ENCODE data around the gene RAPGEF3. TPM values are rescaled to one million over a fixed set of nuclear protein-coding genes. Genes with fewer than 3 reads are reported as not detected.

RAPGEF3 gene
- total and polyA plus RNA-seq, 2 donors from 2014 or later: 84.3 to 179 TPM

GRCh38 chr12:47769234-47770085 is 10.8 kb upstream of the RAPGEF3 start:
- H3K4me3 ChIP-seq (ENCODE audit: low read length in 3 of 3): no peak overlapping the region
- no peak overlapping the region for H3K9ac ChIP-seq (ENCODE audit: low read length in 3 of 3)
- H3K4me1 ChIP-seq (ENCODE audit: control insufficient read depth in 2 of 3, insufficient read depth in 2 of 3, low read depth in 1 of 3, low read length in 3 of 3): peaks cover 0 to 19% (median 8%) of the 10 kb centered on the region in 3 donors
- TF ChIP-seq CTCF (IDR thresholded peaks at IDR 0.05; ENCODE audit: borderline replicate concordance, extremely low read depth, insufficient read depth): no peak
- intact Hi-C loops (cut with DNase I): no loop called here
- DNase-seq: no peak
- H3K27me3 ChIP-seq (ENCODE audit: control insufficient read depth, insufficient read depth, low read length): no peaks in the 10 kb centered on the region
- peak overlapping the region in 1 of 2 donors; percentile 14 for H3K27ac ChIP-seq (ENCODE audit: low read depth in 2 of 2, low read length in 2 of 2)
- no peaks in the 10 kb centered on the region for H3K36me3 ChIP-seq (ENCODE audit: control insufficient read depth in 2 of 3, insufficient read depth in 3 of 3, low read length in 3 of 3)
- no peaks in the 10 kb centered on the region for H3K9me3 ChIP-seq (ENCODE audit: control insufficient read depth in 2 of 3, insufficient read depth in 1 of 3, low read length in 3 of 3)
- FAIRE-seq: no peak

DNA sequence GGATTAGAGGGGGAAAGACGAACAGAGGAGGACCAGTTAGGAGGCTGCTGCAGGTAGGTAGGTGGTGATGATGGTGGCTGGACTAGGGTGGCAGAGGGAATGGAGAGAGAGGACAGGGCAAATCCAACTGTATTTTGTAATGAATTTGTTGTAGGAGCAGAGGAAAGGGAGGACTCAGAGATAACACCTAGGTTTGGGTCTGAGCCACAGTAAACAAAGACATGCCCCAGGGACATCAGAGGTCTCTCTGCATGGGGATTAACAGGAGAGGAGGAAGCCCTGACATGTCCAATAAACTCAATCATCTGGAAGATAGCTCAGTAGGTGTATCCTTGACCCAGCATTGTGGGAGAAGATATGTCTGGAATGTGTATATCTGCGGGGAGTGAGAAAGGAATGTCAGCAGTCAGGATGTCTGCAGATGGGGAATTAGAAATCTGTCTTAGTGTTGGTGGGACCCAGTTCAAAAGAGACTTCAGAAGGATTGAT is 9.7 kb upstream of the RAPGEF3 start:
- Histone ChIP-seq H3K27me3 (ENCODE audit: control insufficient read depth, insufficient read depth, low read length) (no peaks in the 10 kb centered on the region), H3K9ac (ENCODE audit: low read length in 3 of 3) (no peak overlapping the region), H3K27ac (ENCODE audit: low read depth in 2 of 2, low read length in 2 of 2) (no peak overlapping the region), H3K9me3 (ENCODE audit: control insufficient read depth in 2 of 3, insufficient read depth in 1 of 3, low read length in 3 of 3) (no peaks in the 10 kb centered on the region), H3K36me3 (ENCODE audit: control insufficient read depth in 2 of 3, insufficient read depth in 3 of 3, low read length in 3 of 3) (no peaks in the 10 kb centered on the region), H3K4me1 (ENCODE audit: control insufficient read depth in 2 of 3, insufficient read depth in 2 of 3, low read depth in 1 of 3, low read length in 3 of 3) (peaks cover 0 to 24% (median 11%) of the 10 kb centered on the region in 3 donors), H3K4me3 (ENCODE audit: low read length in 3 of 3) (no peak overlapping the region)
- no peak for TF ChIP-seq CTCF (IDR thresholded peaks at IDR 0.05; ENCODE audit: borderline replicate concordance, extremely low read depth, insufficient read depth)
- DNase-seq (peak in 2 of 5 donors; percentile 65 to 78), FAIRE-seq (no peak)
- intact Hi-C loops (cut with DNase I): no loop called here

GRCh38 chr12:47767216-47767724 is 8.6 kb upstream of the RAPGEF3 start:
- Histone ChIP-seq H3K27me3 (ENCODE audit: control insufficient read depth, insufficient read depth, low read length) (no peaks in the 10 kb centered on the region), H3K27ac (ENCODE audit: low read depth in 2 of 2, low read length in 2 of 2) (no peak overlapping the region), H3K9ac (ENCODE audit: low read length in 3 of 3) (no peak overlapping the region), H3K9me3 (ENCODE audit: control insufficient read depth in 2 of 3, insufficient read depth in 1 of 3, low read length in 3 of 3) (no peaks in the 10 kb centered on the region), H3K4me1 (ENCODE audit: control insufficient read depth in 2 of 3, insufficient read depth in 2 of 3, low read depth in 1 of 3, low read length in 3 of 3) (peaks cover 7 to 31% (median 22%) of the 10 kb centered on the region in 3 donors), H3K36me3 (ENCODE audit: control insufficient read depth in 2 of 3, insufficient read depth in 3 of 3, low read length in 3 of 3) (no peaks in the 10 kb centered on the region), H3K4me3 (ENCODE audit: low read length in 3 of 3) (no peak overlapping the region)
- no peak for FAIRE-seq
- intact Hi-C loops (cut with DNase I): no loop called here
- TF ChIP-seq CTCF (IDR thresholded peaks at IDR 0.05; ENCODE audit: borderline replicate concordance, extremely low read depth, insufficient read depth): peak; percentile 75
- DNase-seq: peak in 1 of 5 donors; percentile 68

Measured in kidney (tissue), 14 donors.